WTC11 (cell line): ENCODE data around the gene RAB34. TPM values are rescaled to one million over a fixed set of nuclear protein-coding genes. Genes with fewer than 3 reads are reported as not detected.

Source experiments
- ATAC-seq: fragments of 200-7000 bp; cut with Tn5 transposase; 2 replicates; pipeline ENCODE4 v1.10.0; 2021; ENCODE audit warnings: mild to moderate bottlenecking, moderate library complexity
- CTCF ChIA-PET: fragments of 300-600 bp; sonication (Branson Sonifier 250); formaldehyde crosslinking; loops from one replicate; lab custom pipeline; 2021; ENCODE audit warnings: antibody characterized with exemption; lab: Charles Lee
- POLR2A ChIA-PET: fragments of 350-600 bp; sonication (Branson Sonifier 250); formaldehyde crosslinking; loops from one replicate; lab custom pipeline; 2021; ENCODE audit warnings: antibody characterized with exemption; lab: Charles Lee
- DNase-seq: peaks from one replicate; pipeline ENCODE4 v3.0.0; 2021; ENCODE audit warnings: low spot score
- H3K27ac Mint-ChIP-seq: 2 replicates; pipeline ENCODE4 v1.8.0; 2021; ENCODE audit warnings: mixed read lengths
- H3K27me3 Mint-ChIP-seq: 2 replicates; pipeline ENCODE4 v1.8.0; 2021; ENCODE audit warnings: low read depth, mild to moderate bottlenecking, moderate library complexity, mixed read lengths
- H3K36me3 Mint-ChIP-seq: 2 replicates; pipeline ENCODE4 v1.8.0; 2021; ENCODE audit warnings: mixed read lengths
- H3K4me1 Mint-ChIP-seq: 2 replicates; pipeline ENCODE4 v1.8.0; 2022; ENCODE audit warnings: mixed read lengths
- H3K4me3 Mint-ChIP-seq: 2 replicates; pipeline ENCODE4 v1.8.0; 2021; ENCODE audit warnings: mild to moderate bottlenecking, moderate library complexity, mixed read lengths
- H3K9me3 Mint-ChIP-seq: 2 replicates; pipeline ENCODE4 v1.8.0; 2021; ENCODE audit warnings: mixed read lengths
- EMX1 ChIP-seq: fragments of 250-450 bp; sonication (Bioruptor Pico); IDR thresholded peaks from 2 replicates; pipeline ENCODE4 v1.8.0; 2021; ENCODE audit warnings: mild to moderate bottlenecking
- FOXP1 ChIP-seq: sonication (generic); formaldehyde crosslinking; IDR thresholded peaks from 2 replicates; pipeline ENCODE4 v1.8.0; 2022; ENCODE audit warnings: missing genetic modification reagents, mild to moderate bottlenecking, moderate library complexity, borderline replicate concordance
- NFE2L1 ChIP-seq: sonication (generic); formaldehyde crosslinking; IDR thresholded peaks from 2 replicates; pipeline ENCODE4 v1.8.1; 2023; ENCODE audit warnings: missing genetic modification reagents
- TP53 ChIP-seq: sonication (generic); formaldehyde crosslinking; IDR thresholded peaks from 2 replicates; pipeline ENCODE4 v1.8.1; 2023; ENCODE audit warnings: mild to moderate bottlenecking, missing genetic modification reagents
- ZBTB21 ChIP-seq: sonication (generic); formaldehyde crosslinking; IDR thresholded peaks from 2 replicates; pipeline ENCODE4 v1.8.1; 2023; ENCODE audit warnings: mild to moderate bottlenecking, missing genetic modification reagents, borderline replicate concordance
- ZNF121 ChIP-seq: sonication (generic); formaldehyde crosslinking; IDR thresholded peaks from 2 replicates; pipeline ENCODE4 v1.8.0; 2023; ENCODE audit warnings: missing genetic modification reagents
- ZNF671 ChIP-seq: fragments of 250-450 bp; sonication (Bioruptor Pico); IDR thresholded peaks from 2 replicates; pipeline ENCODE4 v1.8.0; 2021; ENCODE audit warnings: mild to moderate bottlenecking
- total RNA-seq: library from RNA; stranded (reverse); gene quantifications from 3 replicates; pipeline ENCODE4 v1.2.3, GENCODE V29; 2021
- TF ChIP-seq, protein P1 (sequence below): sonication (generic); formaldehyde crosslinking; IDR thresholded peaks from 2 replicates; pipeline ENCODE4 v1.8.0; 2022; ENCODE audit warnings: mild to moderate bottlenecking, missing genetic modification reagents
- TF ChIP-seq, protein P2 (sequence below): fragments of 250-450 bp; sonication (Bioruptor Pico); IDR thresholded peaks from 2 replicates; pipeline ENCODE4 v1.9.0; 2021; ENCODE audit warnings: mild to moderate bottlenecking, borderline replicate concordance
- TF ChIP-seq, protein P3 (sequence below): sonication (generic); formaldehyde crosslinking; IDR thresholded peaks from 2 replicates; pipeline ENCODE4 v1.8.0; 2022; ENCODE audit warnings: mild to moderate bottlenecking, missing genetic modification reagents

The RAB34 gene
- total RNA-seq, 1 experiment from 2014 or later: 181 TPM

DNA sequence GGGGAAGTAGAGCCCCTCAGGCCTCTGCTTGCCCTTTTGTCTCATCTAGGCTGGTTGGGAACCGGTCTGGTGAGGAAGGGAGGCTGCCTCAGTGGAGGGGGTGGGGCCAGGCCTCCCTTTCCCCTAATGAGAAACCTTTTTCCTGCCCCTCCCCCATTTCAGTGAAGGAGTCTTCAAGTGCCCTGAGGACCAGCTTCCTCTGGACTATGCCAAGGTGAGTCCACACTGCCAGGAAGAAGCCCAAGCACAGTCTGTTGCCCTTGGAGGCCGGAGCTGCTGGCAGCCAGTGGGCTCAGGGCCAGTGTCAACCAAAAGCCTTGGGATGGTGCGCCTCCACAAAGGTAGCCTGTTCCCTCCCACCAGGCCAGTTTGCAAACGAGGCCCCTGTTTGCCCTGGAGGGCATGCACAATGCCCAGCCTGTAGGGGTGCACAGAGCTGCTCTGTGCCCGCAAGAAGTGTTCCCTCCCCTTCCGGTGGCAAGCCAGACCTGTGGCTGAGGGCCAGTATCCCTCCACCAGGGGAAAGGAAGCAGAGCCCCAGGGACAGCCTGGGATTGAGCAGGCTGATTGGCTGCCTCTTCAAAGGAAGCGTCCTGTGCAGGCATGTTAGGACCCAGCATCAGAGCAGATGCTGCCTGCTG, 29.5 kb upstream of the RAB34 start (continued):
- TF ChIP-seq, protein P1, sequence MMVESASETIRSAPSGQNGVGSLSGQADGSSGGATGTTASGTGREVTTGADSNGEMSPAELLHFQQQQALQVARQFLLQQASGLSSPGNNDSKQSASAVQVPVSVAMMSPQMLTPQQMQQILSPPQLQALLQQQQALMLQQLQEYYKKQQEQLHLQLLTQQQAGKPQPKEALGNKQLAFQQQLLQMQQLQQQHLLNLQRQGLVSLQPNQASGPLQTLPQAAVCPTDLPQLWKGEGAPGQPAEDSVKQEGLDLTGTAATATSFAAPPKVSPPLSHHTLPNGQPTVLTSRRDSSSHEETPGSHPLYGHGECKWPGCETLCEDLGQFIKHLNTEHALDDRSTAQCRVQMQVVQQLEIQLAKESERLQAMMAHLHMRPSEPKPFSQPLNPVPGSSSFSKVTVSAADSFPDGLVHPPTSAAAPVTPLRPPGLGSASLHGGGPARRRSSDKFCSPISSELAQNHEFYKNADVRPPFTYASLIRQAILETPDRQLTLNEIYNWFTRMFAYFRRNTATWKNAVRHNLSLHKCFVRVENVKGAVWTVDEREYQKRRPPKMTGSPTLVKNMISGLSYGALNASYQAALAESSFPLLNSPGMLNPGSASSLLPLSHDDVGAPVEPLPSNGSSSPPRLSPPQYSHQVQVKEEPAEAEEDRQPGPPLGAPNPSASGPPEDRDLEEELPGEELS (CRISPR knock-in tag): 0 out of 2 replicates have a peak, but pooled peaks have one; percentile 19
- no peak for TF ChIP-seq TP53 (CRISPR knock-in tag)
- no peak for TF ChIP-seq NFE2L1 (CRISPR knock-in tag)
- TF ChIP-seq EMX1 (CRISPR knock-in tag): no peak

DNA sequence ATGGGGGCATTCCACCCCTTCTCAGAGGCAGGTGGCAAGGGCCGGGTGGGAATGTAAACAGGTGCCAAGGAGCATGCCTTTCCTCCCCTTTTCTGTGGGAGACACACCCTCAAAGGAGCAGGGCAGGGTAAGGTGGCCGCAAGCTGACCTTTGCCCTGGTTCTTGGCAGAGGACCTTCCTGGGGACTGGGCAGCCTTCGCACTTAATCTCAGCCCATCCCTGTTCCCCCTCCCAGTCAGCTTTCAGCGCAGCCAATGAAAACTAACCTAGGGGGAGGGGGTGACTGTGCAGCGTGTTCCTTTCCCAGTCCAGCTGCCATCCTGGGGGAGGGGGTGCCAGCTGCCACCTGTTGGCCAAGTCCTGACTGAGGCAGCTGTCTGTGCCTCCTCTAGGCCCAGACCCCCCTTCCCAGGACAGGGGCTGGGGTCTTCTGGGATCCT, 29.0 kb upstream of the RAB34 start:
- ATAC-seq: 0 out of 2 replicates have a peak, but pooled peaks have one; percentile 0
- peak overlapping the region; percentile 96 for H3K27ac Mint-ChIP-seq
- peak; percentile 53 for DNase-seq
- H3K9me3 Mint-ChIP-seq: no peaks in the 10 kb centered on the region
- H3K4me3 Mint-ChIP-seq: peak overlapping the region; percentile 88
- TF ChIP-seq ZNF121: peak; percentile 60
- TF ChIP-seq, protein P2, sequence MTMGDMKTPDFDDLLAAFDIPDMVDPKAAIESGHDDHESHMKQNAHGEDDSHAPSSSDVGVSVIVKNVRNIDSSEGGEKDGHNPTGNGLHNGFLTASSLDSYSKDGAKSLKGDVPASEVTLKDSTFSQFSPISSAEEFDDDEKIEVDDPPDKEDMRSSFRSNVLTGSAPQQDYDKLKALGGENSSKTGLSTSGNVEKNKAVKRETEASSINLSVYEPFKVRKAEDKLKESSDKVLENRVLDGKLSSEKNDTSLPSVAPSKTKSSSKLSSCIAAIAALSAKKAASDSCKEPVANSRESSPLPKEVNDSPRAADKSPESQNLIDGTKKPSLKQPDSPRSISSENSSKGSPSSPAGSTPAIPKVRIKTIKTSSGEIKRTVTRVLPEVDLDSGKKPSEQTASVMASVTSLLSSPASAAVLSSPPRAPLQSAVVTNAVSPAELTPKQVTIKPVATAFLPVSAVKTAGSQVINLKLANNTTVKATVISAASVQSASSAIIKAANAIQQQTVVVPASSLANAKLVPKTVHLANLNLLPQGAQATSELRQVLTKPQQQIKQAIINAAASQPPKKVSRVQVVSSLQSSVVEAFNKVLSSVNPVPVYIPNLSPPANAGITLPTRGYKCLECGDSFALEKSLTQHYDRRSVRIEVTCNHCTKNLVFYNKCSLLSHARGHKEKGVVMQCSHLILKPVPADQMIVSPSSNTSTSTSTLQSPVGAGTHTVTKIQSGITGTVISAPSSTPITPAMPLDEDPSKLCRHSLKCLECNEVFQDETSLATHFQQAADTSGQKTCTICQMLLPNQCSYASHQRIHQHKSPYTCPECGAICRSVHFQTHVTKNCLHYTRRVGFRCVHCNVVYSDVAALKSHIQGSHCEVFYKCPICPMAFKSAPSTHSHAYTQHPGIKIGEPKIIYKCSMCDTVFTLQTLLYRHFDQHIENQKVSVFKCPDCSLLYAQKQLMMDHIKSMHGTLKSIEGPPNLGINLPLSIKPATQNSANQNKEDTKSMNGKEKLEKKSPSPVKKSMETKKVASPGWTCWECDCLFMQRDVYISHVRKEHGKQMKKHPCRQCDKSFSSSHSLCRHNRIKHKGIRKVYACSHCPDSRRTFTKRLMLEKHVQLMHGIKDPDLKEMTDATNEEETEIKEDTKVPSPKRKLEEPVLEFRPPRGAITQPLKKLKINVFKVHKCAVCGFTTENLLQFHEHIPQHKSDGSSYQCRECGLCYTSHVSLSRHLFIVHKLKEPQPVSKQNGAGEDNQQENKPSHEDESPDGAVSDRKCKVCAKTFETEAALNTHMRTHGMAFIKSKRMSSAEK (CRISPR knock-in tag): no peak
- TF ChIP-seq, protein P3, sequence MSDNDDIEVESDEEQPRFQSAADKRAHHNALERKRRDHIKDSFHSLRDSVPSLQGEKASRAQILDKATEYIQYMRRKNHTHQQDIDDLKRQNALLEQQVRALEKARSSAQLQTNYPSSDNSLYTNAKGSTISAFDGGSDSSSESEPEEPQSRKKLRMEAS (CRISPR knock-in tag): no peak
- peak; percentile 75; the same call in 1 of the 2 replicates for TF ChIP-seq ZBTB21 (CRISPR knock-in tag)
- TF ChIP-seq, all 79 proteins: peak for 2
- ChIA-PET CTCF (interaction anchor here (0.7 to 13.9 kb wide), 5 partner anchors 14 to 132 kb away, joined by 5 to 541 read pairs (median 14); partner anchors contain the start of genes NEK8, PROCA1 and TLCD1), POLR2A (interaction anchor here (0.6 to 13.5 kb wide), 6 partner anchors 14 to 81 kb away, joined by 3 to 310 read pairs (median 8); partner anchors contain the start of genes NEK8, PROCA1, RPL23A and TLCD1)
- peaks cover 56% of the 10 kb centered on the region for H3K4me1 Mint-ChIP-seq
- no peaks in the 10 kb centered on the region for H3K27me3 Mint-ChIP-seq
- H3K36me3 Mint-ChIP-seq: peaks cover 45% of the 10 kb centered on the region

DNA sequence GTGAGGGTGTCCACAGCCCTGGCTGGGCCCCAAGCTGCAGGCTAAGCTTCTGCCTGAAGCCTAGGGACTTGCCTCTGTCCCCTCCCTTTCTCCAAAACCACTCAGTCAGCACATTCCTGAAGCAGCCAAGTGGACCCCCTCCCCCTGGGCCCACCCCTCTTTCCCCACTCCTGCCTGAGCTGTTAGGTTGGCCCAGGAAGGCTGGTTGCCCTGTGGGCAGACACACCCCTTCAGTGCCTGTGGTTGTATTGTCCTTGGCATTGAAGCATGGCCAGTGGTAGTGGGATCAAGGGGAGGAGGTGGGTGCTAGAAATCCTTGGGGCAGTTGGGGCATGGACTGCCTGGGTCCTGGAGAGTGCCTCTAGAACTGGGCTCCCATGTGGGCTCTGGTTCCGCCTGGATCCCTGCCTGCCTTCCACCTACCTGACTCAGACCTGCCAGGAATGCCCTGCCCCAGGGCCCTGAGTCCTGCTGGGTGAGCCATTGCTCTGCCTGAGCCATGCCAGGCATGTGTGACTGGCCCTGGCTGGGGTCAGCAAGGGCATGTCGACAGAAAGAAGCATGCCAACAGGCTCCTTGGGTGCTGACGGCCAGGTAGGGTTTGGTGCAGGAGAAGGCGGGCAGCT, 28.2 kb upstream of the RAB34 start:
- DNase-seq (peak; percentile 59), ATAC-seq (peak; percentile 1)
- H3K27me3 Mint-ChIP-seq: no peaks in the 10 kb centered on the region
- H3K9me3 Mint-ChIP-seq: no peaks in the 10 kb centered on the region
- ChIA-PET POLR2A (interaction anchor here (0.6 to 13.5 kb wide), 10 partner anchors 11 to 206 kb away, joined by 3 to 310 read pairs (median 6); partner anchors contain the start of genes ERAL1, NEK8, PHF12 and PROCA1), CTCF (interaction anchor here (0.7 to 13.9 kb wide), 6 partner anchors 15 to 204 kb away, joined by 4 to 541 read pairs (median 12); partner anchors contain the start of genes NEK8, PROCA1 and TLCD1)
- H3K27ac Mint-ChIP-seq: peak overlapping the region; percentile 96
- H3K36me3 Mint-ChIP-seq: peaks cover 39% of the 10 kb centered on the region
- peaks cover 56% of the 10 kb centered on the region for H3K4me1 Mint-ChIP-seq
- TF ChIP-seq ZNF671 (0 out of 2 replicates have a peak, but pooled peaks have one; percentile 6), FOXP1 (CRISPR knock-in tag) (no peak)
- TF ChIP-seq, all 79 proteins: peak for 1
- peak overlapping the region; percentile 88 for H3K4me3 Mint-ChIP-seq
